M059J (cell line): ENCODE results near the gene CACNA1H. TPM values are rescaled to one million over a fixed set of nuclear protein-coding genes. Genes with fewer than 3 reads are reported as not detected.
"Not testable (repeated sequence)": the region's sequence is repeated elsewhere in the genome, so short reads cannot be mapped to it uniquely, and the experiment has no call there.

ENCODE experiments used
- DNase-seq: peaks from one replicate; pipeline ENCODE4 v3.0.0-alpha.2; 2012; ENCODE audit warnings: low read depth
- total RNA-seq: library from RNA; depleted of rRNA; stranded (reverse); fragments of >200 nt; shearing (Covaris generic); gene quantifications from 2 replicates; pipeline ENCODE4 v1.2.3, GENCODE V29; 2014

CACNA1H gene
- total RNA-seq, 1 experiment from 2014 or later: 0.02 TPM

GRCh38 chr16:1247903-1248537, 95.1 kb downstream of the CACNA1H start:
- DNase-seq: not testable (repeated sequence)

- not testable (repeated sequence) for DNase-seq
Observed at GRCh38 chr16:1249031-1249755, 96.3 kb downstream of the CACNA1H start.

GRCh38 chr16:1253701-1254364, 100.9 kb downstream of the CACNA1H start:
- DNase-seq: not testable (repeated sequence)

- DNase-seq: not testable (repeated sequence)
Observed at GRCh38 chr16:1254821-1255220, 101.9 kb downstream of the CACNA1H start.

- not testable (repeated sequence) for DNase-seq
Observed at GRCh38 chr16:1255276-1256122, 102.6 kb downstream of the CACNA1H start, which contains the start of gene TPSD1. Gene TPSD1, plus strand, starts transcription at chr16:1256069. Its CDS starts 212 bp downstream, at chr16:1256281.

- DNase-seq: not testable (repeated sequence)
Observed at GRCh38 chr16:1256296-1256873, 103.5 kb downstream of the CACNA1H start.

GRCh38 chr16:1256874-1257322, 104.0 kb downstream of the CACNA1H start:
- no peak for DNase-seq

- DNase-seq: no peak
Observed at GRCh38 chr16:1257561-1258224, 104.8 kb downstream of the CACNA1H start.

- peak; percentile 11 for DNase-seq
Observed at GRCh38 chr16:1258225-1258600, 105.3 kb downstream of the CACNA1H start.

- no peak for DNase-seq
Observed at GRCh38 chr16:1258906-1259759, 106.2 kb downstream of the CACNA1H start.

- no peak for DNase-seq
Observed at GRCh38 chr16:1259760-1260068, 106.8 kb downstream of the CACNA1H start.

- no peak for DNase-seq
Observed at GRCh38 chr16:1260101-1260680, 107.3 kb downstream of the CACNA1H start.

- peak; percentile 36 for DNase-seq
Observed at GRCh38 chr16:1261131-1261892, 108.4 kb downstream of the CACNA1H start.

- DNase-seq: no peak
Observed at GRCh38 chr16:1262210-1262845, 109.4 kb downstream of the CACNA1H start.

GRCh38 chr16:1262846-1263221, 109.9 kb downstream of the CACNA1H start:
- DNase-seq: no peak

- DNase-seq: no peak
Observed at GRCh38 chr16:1263591-1264344, 110.9 kb downstream of the CACNA1H start.

- no peak for DNase-seq
Observed at GRCh38 chr16:1264345-1265089, 111.6 kb downstream of the CACNA1H start.
